Measurements from ENCODE around the gene USP40. TPM values are rescaled to one million over a fixed set of nuclear protein-coding genes. Genes with fewer than 3 reads are reported as not detected.
"Not testable (repeated sequence)": the region's sequence is repeated elsewhere in the genome, so short reads cannot be mapped to it uniquely, and the experiment has no call there.

The USP40 gene
- total and polyA plus RNA-seq, 2 of the 8 experiments (the other 6 are each of a cell fraction or from before 2014, with no cell fraction given), result 12.0 to 15.7 TPM

DNA sequence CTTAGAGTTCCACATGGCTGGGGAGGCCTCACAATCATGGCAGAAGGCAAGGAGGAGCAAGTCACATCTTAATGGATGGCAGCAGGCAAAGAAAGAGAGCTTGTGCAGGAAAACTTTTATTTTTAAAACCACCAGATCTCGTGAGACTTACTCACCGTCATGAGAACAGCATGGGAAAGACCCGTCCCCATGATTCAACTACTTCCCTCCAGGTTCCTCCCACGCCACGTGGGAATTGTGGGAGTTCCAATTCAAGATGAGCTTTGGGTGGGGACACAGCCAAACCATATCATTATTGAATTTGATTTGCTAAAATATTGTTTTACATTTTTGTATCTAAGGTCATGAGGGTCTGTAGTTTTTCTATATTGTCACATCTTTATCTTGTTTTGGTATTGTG lies 10.8 kb upstream of the USP40 start:
- H4K91ac ChIP-seq (replicated peaks; ENCODE audit: insufficient read length, low read length); H2BK5ac ChIP-seq (ENCODE audit: low read depth, low read length); H3K4me1 ChIP-seq (replicated peaks in 1 of 4; ENCODE audit: control insufficient read depth in 3 of 4, insufficient read depth in 4 of 4, low read length in 3 of 4); DNase-seq (ENCODE audit: low read depth in 1 of 2, low spot score in 2 of 2); H3K9ac ChIP-seq (replicated peaks in 1 of 4; ENCODE audit: extremely low read depth in 1 of 4, low read depth in 3 of 4, low read length in 3 of 4); H4K5ac ChIP-seq (ENCODE audit: insufficient read length, low read depth, low read length); H4K8ac ChIP-seq (ENCODE audit: extremely low read depth, insufficient read depth, low read length); H3K18ac ChIP-seq (ENCODE audit: extremely low read depth, low read length); H3K79me1 ChIP-seq (ENCODE audit: low read depth, low read length); H3K27me3 ChIP-seq (replicated peaks in 1 of 4; ENCODE audit: control insufficient read depth in 3 of 4, extremely low read depth in 1 of 4, insufficient read depth in 3 of 4, low read length in 3 of 4); H3K36me3 ChIP-seq (ENCODE audit: control insufficient read depth in 2 of 4, insufficient read depth in 4 of 4, low read length in 3 of 4); H3K14ac ChIP-seq (ENCODE audit: insufficient read length); H3K27ac ChIP-seq (ENCODE audit: low read depth, low read length); H3K23me2 ChIP-seq (ENCODE audit: low read depth, low read length); FAIRE-seq; H4K20me1 ChIP-seq (replicated peaks in 1 of 2; ENCODE audit: control insufficient read depth in 1 of 2, insufficient read depth in 2 of 2, low read length in 2 of 2); H2BK120ac ChIP-seq (replicated peaks; ENCODE audit: low read depth, low read length); H3K4me3 ChIP-seq (ENCODE audit: extremely low read depth in 1 of 4, insufficient read depth in 2 of 4, low read depth in 3 of 4, low read length in 4 of 4); H3K23ac ChIP-seq (ENCODE audit: insufficient read length); H2AK5ac ChIP-seq (ENCODE audit: low read depth, low read length); H2AFZ ChIP-seq (ENCODE audit: low read length); H3K4ac ChIP-seq (replicated peaks; ENCODE audit: insufficient read length, low read depth, low read length); H2BK20ac ChIP-seq (ENCODE audit: low read length); H3K56ac ChIP-seq (replicated peaks; ENCODE audit: insufficient read length, low read depth, low read length); H2BK12ac ChIP-seq (ENCODE audit: low read depth, low read length); H2BK15ac ChIP-seq (ENCODE audit: low read length); H3K9me3 ChIP-seq (ENCODE audit: insufficient read depth in 2 of 2, low read depth in 1 of 2, low read length in 1 of 2); H3K79me2 ChIP-seq (ENCODE audit: control insufficient read depth in 1 of 2, insufficient read depth in 2 of 2, low read length in 2 of 2); CTCF ChIA-PET (ENCODE audit: partially characterized antibody); H3K4me2 ChIP-seq (ENCODE audit: insufficient read depth in 1 of 2, low read depth in 2 of 2, low read length in 2 of 2): not testable (repeated sequence)
- 65% methylated on average over 5 of the region's 5 CpGs; no CpG with 5 or more reads in 1 of the 2 experiments for WGBS, 2 experiments (ENCODE audit: extremely low coverage in 1 of 2, insufficient coverage in 1 of 2, insufficient read length in 1 of 2, insufficient replicate concordance in 2 of 2, low coverage in 1 of 2, low lambda C conversion rate in 2 of 2, missing lambda C conversion rate in 1 of 2)
- POLR2A ChIA-PET (ENCODE audit: partially characterized antibody), result interaction anchor here (1.1 kb wide), 1 partner anchor 9 kb away, joined by 3 read pairs; no protein-coding TSS in a partner anchor
